LNCAP (cell line): ENCODE measurements around the gene CBX6.

Experiments used
- CTCF ChIP-seq: fragments of 450-650 bp; IDR thresholded peaks from 2 replicates; pipeline ENCODE4 v1.5.1; 2017; ENCODE audit warnings: mild to moderate bottlenecking

CBX6 gene

DNA sequence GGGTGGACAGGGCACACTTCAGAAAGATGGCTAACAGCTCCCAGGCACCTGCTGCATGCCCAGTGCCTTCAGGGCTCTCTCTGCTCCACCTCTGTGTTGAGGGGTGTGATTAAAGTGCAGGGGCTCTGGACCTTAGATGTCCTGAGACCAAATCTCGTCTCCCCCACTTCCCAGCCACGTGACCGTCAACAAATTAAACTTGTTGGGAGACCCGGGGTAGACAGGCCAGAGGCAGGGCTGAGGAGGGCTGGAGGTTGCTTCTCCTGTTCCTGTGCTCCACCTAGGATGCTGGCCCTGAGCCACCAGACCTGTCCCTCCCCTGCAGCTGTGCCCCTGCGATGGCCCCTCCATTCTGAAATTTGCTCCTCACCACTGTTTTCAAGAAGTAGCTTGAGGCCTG, 45.2 kb downstream of the CBX6 start:
- no peak for TF ChIP-seq CTCF

DNA sequence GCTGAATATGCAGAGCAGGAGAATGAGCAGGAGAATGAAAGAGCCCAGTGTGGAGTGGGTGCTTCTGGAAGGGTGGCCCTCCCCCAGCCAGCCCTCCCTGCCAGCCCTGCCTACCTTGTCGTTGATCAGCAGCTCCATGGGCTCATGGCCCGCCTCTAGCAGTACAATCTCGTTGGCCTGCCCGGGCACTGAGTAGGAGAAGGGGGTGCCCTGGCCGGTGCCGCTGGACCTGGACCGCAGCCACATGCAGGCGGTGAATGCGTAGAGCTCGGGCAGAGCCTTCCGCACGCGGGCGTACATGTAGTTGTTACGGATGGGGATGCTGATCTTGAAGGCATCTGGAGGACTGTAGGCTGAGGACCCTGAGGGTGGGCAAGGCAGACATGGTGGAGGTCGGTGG, 45.6 kb downstream of the CBX6 start:
- no peak for TF ChIP-seq CTCF

DNA sequence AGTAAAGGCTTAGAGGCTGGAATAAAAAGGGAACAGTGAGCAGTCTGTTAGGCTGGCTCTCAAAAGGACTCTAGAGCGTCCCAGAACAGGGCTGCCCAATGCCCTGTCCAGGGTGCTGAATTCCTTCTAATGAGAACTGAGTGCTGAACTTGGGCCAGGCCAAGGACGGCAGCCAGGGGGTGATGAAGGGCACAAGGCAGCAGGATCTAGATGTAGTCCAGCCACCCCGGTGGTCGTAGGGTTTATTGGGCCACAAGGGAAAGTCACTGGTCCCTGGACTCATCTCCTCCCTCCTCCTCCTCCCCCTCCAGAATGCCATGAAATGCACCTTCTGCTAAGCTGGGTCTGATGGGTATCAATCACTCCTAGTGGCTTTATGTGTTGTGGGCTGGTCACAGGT, 47.4 kb downstream of the CBX6 start:
- TF ChIP-seq CTCF = peak; percentile 26; the same call in 1 of the 2 replicates

- no peak for TF ChIP-seq CTCF
These were observed 48.4 kb downstream of the CBX6 start for GRCh38 chr22:38823637-38824036.

GRCh38 chr22:38823076-38823475, 48.9 kb downstream of the CBX6 start:
- no peak for TF ChIP-seq CTCF

GRCh38 chr22:38820020-38820419, 52.0 kb downstream of the CBX6 start:
- no peak for TF ChIP-seq CTCF

- no peak for TF ChIP-seq CTCF
These were observed 52.6 kb downstream of the CBX6 start for GRCh38 chr22:38819387-38819940.

- no peak for TF ChIP-seq CTCF
These were observed 54.8 kb downstream of the CBX6 start for GRCh38 chr22:38817196-38817595.
